ENCODE measurements around the gene RPP38. TPM values are rescaled to one million over a fixed set of nuclear protein-coding genes. Genes with fewer than 3 reads are reported as not detected.

Gene RPP38
- total RNA-seq, 1 donor from 2014 or later = 9.9 TPM

DNA sequence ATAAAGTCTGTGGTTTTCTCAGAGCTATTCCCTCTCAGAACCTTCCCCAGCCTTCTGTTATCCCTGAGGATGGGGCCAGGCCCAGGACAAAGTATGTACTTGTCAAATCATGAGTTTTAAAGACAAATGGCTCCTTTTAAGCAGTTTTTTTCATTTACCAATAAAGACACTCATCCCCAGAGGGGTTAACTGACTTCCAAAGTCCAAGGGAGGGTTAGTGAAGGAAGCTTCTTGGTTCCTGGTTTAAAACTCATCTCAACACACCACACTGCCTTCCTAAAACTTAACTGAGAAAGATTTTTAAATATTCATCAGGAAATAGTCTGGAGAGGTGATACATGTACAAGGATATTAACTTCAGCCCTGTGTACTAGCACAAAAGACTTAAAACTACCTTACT is 55.4 kb downstream of the RPP38 start:
- peak overlapping the region; percentile 31 for H3K27ac ChIP-seq (replicated peaks)
- intact Hi-C loops (cut with micrococcal nuclease) = no loop called here
- peaks cover 17% of the 10 kb centered on the region for H3K4me1 ChIP-seq
- H3K4me3 ChIP-seq = no peak overlapping the region
- TF ChIP-seq, protein P1, sequence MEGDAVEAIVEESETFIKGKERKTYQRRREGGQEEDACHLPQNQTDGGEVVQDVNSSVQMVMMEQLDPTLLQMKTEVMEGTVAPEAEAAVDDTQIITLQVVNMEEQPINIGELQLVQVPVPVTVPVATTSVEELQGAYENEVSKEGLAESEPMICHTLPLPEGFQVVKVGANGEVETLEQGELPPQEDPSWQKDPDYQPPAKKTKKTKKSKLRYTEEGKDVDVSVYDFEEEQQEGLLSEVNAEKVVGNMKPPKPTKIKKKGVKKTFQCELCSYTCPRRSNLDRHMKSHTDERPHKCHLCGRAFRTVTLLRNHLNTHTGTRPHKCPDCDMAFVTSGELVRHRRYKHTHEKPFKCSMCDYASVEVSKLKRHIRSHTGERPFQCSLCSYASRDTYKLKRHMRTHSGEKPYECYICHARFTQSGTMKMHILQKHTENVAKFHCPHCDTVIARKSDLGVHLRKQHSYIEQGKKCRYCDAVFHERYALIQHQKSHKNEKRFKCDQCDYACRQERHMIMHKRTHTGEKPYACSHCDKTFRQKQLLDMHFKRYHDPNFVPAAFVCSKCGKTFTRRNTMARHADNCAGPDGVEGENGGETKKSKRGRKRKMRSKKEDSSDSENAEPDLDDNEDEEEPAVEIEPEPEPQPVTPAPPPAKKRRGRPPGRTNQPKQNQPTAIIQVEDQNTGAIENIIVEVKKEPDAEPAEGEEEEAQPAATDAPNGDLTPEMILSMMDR (IDR thresholded peaks at IDR 0.05; ENCODE audit: borderline replicate concordance) = no peak
- no peak for DNase-seq
- H3K9me3 ChIP-seq (replicated peaks) = no peaks in the 10 kb centered on the region
- peaks cover 4% of the 10 kb centered on the region for H3K36me3 ChIP-seq
- no peaks in the 10 kb centered on the region for H3K27me3 ChIP-seq (ENCODE audit: low read depth)

Other genes with a start within 250 kb of the RPP38 start
- 4.8 TPM for gene SUV39H2, start 218.5 kb upstream of the RPP38 start, total RNA-seq
- gene DCLRE1C, start 143.3 kb upstream of the RPP38 start, total RNA-seq = 3.0 TPM
- not detected for gene MEIG1, start 138.0 kb upstream of the RPP38 start, total RNA-seq
- not detected for gene OLAH, start 53.4 kb upstream of the RPP38 start, total RNA-seq
- gene ACBD7, start 8.6 kb upstream of the RPP38 start, total RNA-seq = not detected
- gene NMT2, start 71.3 kb downstream of the RPP38 start, total RNA-seq = 12.4 TPM

Data from left ventricle myocardium inferior (tissue), 1 donor.